A549 (cell line): Measurements from ENCODE around the gene ISOC1. TPM values are rescaled to one million over a fixed set of nuclear protein-coding genes. Genes with fewer than 3 reads are reported as not detected.

ENCODE experiments used
- ATAC-seq, 2 experiments: fragments of 200-7000 bp in 1 of 2; fragments of >200 bp in 1 of 2; cut with Nextera tagmentation in 1 of 2; cut with Tn5 transposase in 1 of 2; 3 replicates each; pipeline versions ENCODE4 v1.8.0 to v1.9.1; 2018 to 2020; ENCODE audit warnings: mild to moderate bottlenecking in 1 of 2, moderate library complexity in 1 of 2
- CTCF ChIA-PET: fragments of 300-600 bp; sonication (Branson Sonifier 250); formaldehyde crosslinking; extraction: SDS; loops from one replicate; lab custom pipeline; 2021; ENCODE audit warnings: antibody characterized with exemption, inconsistent platforms; lab: Yijun Ruan, JAX
- POLR2A ChIA-PET: fragments of 350-600 bp; formaldehyde crosslinking; extraction: SDS; loops from one replicate; lab custom pipeline; 2021; ENCODE audit warnings: antibody characterized with exemption, inconsistent platforms; lab: Yijun Ruan, JAX
- DNase-seq, 2 experiments: peaks; one replicate each; pipeline versions ENCODE4 v3.0.0 to v3.0.0-alpha.2; 2011 to 2016; ENCODE audit warnings: low read depth in 1 of 2, low spot score in 1 of 2
- FAIRE-seq: peaks from 2 replicates; lab custom pipeline; 2011; peaks lifted over from hg19 to GRCh38; lab: Jason Lieb, UNC
- H3K27ac ChIP-seq, 2 experiments: fragments of >200 bp; sonication (Bioruptor Twin); formaldehyde crosslinking; 3 replicates each; pipeline ENCODE4 v1.5.1; 2016 to 2017
- H3K4me1 ChIP-seq: fragments of >200 bp; sonication (Bioruptor Twin); formaldehyde crosslinking; 3 replicates; pipeline ENCODE4 v1.6.1; 2016
- H3K4me2 ChIP-seq: fragments of >200 bp; sonication (Bioruptor Twin); formaldehyde crosslinking; 3 replicates; pipeline ENCODE4 v1.6.1; 2016
- H3K4me3 ChIP-seq: fragments of >200 bp; sonication (Bioruptor Twin); formaldehyde crosslinking; 3 replicates; pipeline ENCODE4 v1.5.1; 2016
- H3K9me3 ChIP-seq: fragments of >200 bp; sonication (Bioruptor Twin); formaldehyde crosslinking; 3 replicates; pipeline ENCODE4 v1.6.1; 2016
- BCL3 ChIP-seq: fragments of >200 bp; sonication (Bioruptor Twin); formaldehyde crosslinking; IDR thresholded peaks from 3 replicates; pipeline ENCODE4 v1.6.1; 2016
- BHLHE40 ChIP-seq: IDR thresholded peaks from 2 replicates; pipeline ENCODE4 v1.6.1; 2012; ENCODE audit warnings: low read depth, low read length, inconsistent platforms
- CHD2 ChIP-seq: fragments of 150-350 bp; IDR thresholded peaks from 2 replicates; pipeline ENCODE4 v1.6.1; 2014; ENCODE audit warnings: low read length; ENCODE audit not compliant: partially characterized antibody
- CHD4 ChIP-seq: fragments of 200-600 bp; sonication (generic); IDR thresholded peaks from 2 replicates; pipeline ENCODE4 v1.6.1; 2016; ENCODE audit warnings: antibody characterized with exemption, mild to moderate bottlenecking, borderline replicate concordance
- E2F6 ChIP-seq: IDR thresholded peaks from 2 replicates; pipeline ENCODE4 v1.6.1; 2012; ENCODE audit warnings: low read depth, borderline replicate concordance
- FOSL2 ChIP-seq, 2 experiments: fragments of 450-650 bp in 1 of 2; fragments of >200 bp in 1 of 2; sonication (Bioruptor Twin) in 1 of 2; formaldehyde crosslinking; IDR thresholded peaks; 2 replicates each; pipeline versions ENCODE4 v1.5.0 to v1.6.1; 2016 to 2020; ENCODE audit warnings: mild to moderate bottlenecking in 1 of 2, moderate library complexity in 1 of 2
- GATA3 ChIP-seq: IDR thresholded peaks from 2 replicates; pipeline ENCODE4 v1.6.1; 2012; ENCODE audit warnings: borderline replicate concordance
- KDM1A ChIP-seq: fragments of 200-600 bp; sonication (generic); IDR thresholded peaks from 2 replicates; pipeline ENCODE4 v1.6.1; 2016; ENCODE audit warnings: low read depth, mild to moderate bottlenecking
- MAFK ChIP-seq: fragments of 450-650 bp; IDR thresholded peaks from 2 replicates; pipeline ENCODE4 v1.6.1; 2014; ENCODE audit not compliant: partially characterized antibody
- MAX ChIP-seq: IDR thresholded peaks from 2 replicates; pipeline ENCODE4 v1.6.1; 2012
- PHF8 ChIP-seq: fragments of 200-600 bp; sonication (generic); IDR thresholded peaks from 2 replicates; pipeline ENCODE4 v1.6.1; 2016; ENCODE audit warnings: low read depth, mild to moderate bottlenecking, antibody characterized with exemption, moderate library complexity, borderline replicate concordance
- POLR2A ChIP-seq: IDR thresholded peaks from 2 replicates; pipeline ENCODE4 v1.6.1; 2012; ENCODE audit warnings: mild to moderate bottlenecking, low read length
- REST ChIP-seq: fragments of 200-600 bp; sonication (generic); IDR thresholded peaks from 2 replicates; pipeline ENCODE4 v1.6.1; 2016; ENCODE audit warnings: antibody characterized with exemption, mild to moderate bottlenecking, moderate library complexity
- RFX5 ChIP-seq: fragments of 450-650 bp; IDR thresholded peaks from 2 replicates; pipeline ENCODE4 v1.7.1; 2014; ENCODE audit warnings: antibody characterized with exemption, mild to moderate bottlenecking, moderate library complexity
- RNF2 ChIP-seq: fragments of 200-600 bp; sonication (generic); IDR thresholded peaks from 2 replicates; pipeline ENCODE4 v1.6.1; 2016; ENCODE audit warnings: low read depth, mild to moderate bottlenecking, antibody characterized with exemption, moderate library complexity, borderline replicate concordance
- USF2 ChIP-seq: fragments of 450-650 bp; IDR thresholded peaks from 2 replicates; pipeline ENCODE4 v1.6.1; 2014; ENCODE audit warnings: antibody characterized with exemption
- WGBS: methylation state at CpG from one replicate; pipeline ENCODE4 v1.1.6; 2017; ENCODE audit errors: missing lambda C conversion rate; 5-methylcytosine and 5-hydroxymethylcytosine counted together
- polyA plus RNA-seq, 4 experiments: library from polyadenylated mRNA; depleted of rRNA in 3 of 4; stranded (reverse); fragments of >200 nt; fragmentation: RNase III in 1 of 4; extraction: RNeasy Plus Mini Kit Qiagen cat#74134 plus additional on column Dnase treatment in 1 of 4; gene quantifications; 2 replicates in 3 of 4; 3 replicates in 1 of 4; pipeline ENCODE4 v1.2.3, GENCODE V29; 2011 to 2017

Gene ISOC1
- polyA plus RNA-seq, 2 of the 4 experiments (the other 2 are of a cell fraction): 17.3 to 31.6 TPM

GRCh38 chr5:129061849-129062248, 32.7 kb upstream of the ISOC1 start:
- 0% methylated on average over 2 of the region's 2 CpGs for WGBS
- H3K4me3 ChIP-seq: no peak overlapping the region
- DNase-seq: no peak
- H3K4me1 ChIP-seq: no peaks in the 10 kb centered on the region
- no peak overlapping the region for H3K4me2 ChIP-seq
- H3K9me3 ChIP-seq: no peaks in the 10 kb centered on the region
- POLR2A ChIA-PET: no interaction called here
- H3K27ac ChIP-seq: no peak overlapping the region
- ATAC-seq: no peak
- no peak for TF ChIP-seq BHLHE40
- peak; percentile 35 for TF ChIP-seq MAFK
- no peak for FAIRE-seq
- CTCF ChIA-PET: no interaction called here

- ChIA-PET CTCF (no interaction called here), POLR2A (no interaction called here)
- ATAC-seq (no peak), DNase-seq (no peak), FAIRE-seq (no peak)
- H3K4me2 ChIP-seq: no peak overlapping the region
- WGBS: 66% methylated on average over 1 of the region's 1 CpG
- TF ChIP-seq POLR2A: no peak
- H3K27ac ChIP-seq: no peak overlapping the region
- H3K9me3 ChIP-seq: no peaks in the 10 kb centered on the region
- no peaks in the 10 kb centered on the region for H3K4me1 ChIP-seq
- no peak overlapping the region for H3K4me3 ChIP-seq
Measured at GRCh38 chr5:129063483-129064113, 31.0 kb upstream of the ISOC1 start.

GRCh38 chr5:129065721-129066120, 28.8 kb upstream of the ISOC1 start:
- Histone ChIP-seq H3K4me3 (no peak overlapping the region), H3K27ac (no peak overlapping the region), H3K9me3 (no peaks in the 10 kb centered on the region), H3K4me1 (no peaks in the 10 kb centered on the region), H3K4me2 (no peak overlapping the region)
- no peak for DNase-seq
- no peak for FAIRE-seq
- ChIA-PET CTCF (no interaction called here), POLR2A (no interaction called here)
- TF ChIP-seq RNF2: no peak
- no peak for TF ChIP-seq REST
- no peak for TF ChIP-seq CHD2
- TF ChIP-seq BCL3: no peak
- TF ChIP-seq BHLHE40: no peak
- no peak for TF ChIP-seq CHD4
- no peak for TF ChIP-seq MAX
- TF ChIP-seq KDM1A: no peak
- no peak for TF ChIP-seq FOSL2 (IDR thresholded peaks at IDR 0.05)
- TF ChIP-seq FOSL2 (CRISPR knock-in tag; IDR thresholded peaks at IDR 0.05): no peak
- TF ChIP-seq GATA3: no peak
- no peak for TF ChIP-seq E2F6
- TF ChIP-seq USF2: no peak
- no peak for TF ChIP-seq PHF8
- TF ChIP-seq RFX5: no peak
- WGBS: 46% methylated on average over 2 of the region's 2 CpGs
- no peak for ATAC-seq
